GM21737 (cell line): ENCODE results near the gene PLCD4.
A peak's percentile ranks its signal among the peaks of the same experiment; 100 is the strongest.

ENCODE experiments used
- ATAC-seq: cut with Tn5 transposase; IDR thresholded peaks from one replicate; pipeline ENCODE4 v1.9.1; 2021; ENCODE audit warnings: mild to moderate bottlenecking, moderate library complexity; ENCODE audit not compliant: unreplicated experiment

Gene PLCD4

DNA sequence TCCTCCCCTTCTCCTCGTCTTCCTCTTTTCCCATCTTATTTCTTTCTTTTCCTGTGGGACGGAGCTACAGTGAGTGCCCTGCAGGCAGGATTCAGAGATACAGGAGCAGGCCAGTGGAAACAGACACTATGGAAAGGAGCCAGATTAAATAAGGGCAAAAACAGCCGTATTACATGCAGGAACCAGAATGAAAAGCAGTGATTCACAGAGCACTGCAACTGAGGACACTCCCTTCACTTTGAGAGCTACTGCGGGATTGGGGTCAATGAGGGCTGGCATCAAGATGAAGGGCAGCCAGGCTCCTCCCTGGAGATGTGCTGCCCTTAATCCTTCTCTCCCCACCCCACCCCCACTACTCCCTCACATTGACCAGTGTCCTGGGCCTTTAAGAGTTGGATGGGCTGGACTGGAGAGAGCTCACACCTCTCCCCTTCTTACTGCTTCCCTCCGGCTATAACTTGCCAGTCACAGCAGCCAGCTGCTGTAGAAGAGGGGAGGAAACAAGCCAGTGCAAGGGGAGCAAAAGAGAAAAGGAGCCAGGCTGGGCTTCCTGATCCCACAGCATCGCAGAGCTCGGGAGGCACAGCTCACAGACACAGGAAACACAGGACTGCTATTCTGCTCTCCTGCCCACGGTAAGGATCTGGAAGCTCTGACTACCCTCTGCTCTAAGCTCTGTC lies at the start of gene PLCD4:
PLCD4 (plus strand) TSS at position 464 of the 680 bp plus-strand sequence. CDS start 7,841 bp downstream, outside the sequence.
- no peak for ATAC-seq

DNA sequence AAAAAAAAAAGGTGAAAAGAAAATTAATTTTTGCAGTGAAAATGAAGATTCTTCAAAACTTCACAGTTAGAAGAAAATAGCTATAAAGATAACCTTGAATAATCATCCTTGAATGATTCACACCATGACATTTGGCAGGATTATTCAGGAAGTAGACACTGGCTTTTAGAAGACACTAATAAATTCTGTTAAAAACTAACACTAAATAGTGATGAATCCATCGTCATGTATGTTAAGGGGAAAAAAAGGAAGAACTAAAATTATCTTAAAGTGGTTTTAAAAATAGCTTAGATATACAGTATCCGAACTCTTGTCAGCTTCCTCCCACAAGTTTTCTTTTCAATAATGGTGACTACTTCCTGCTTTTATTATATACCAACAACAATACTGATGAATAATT lies 49.8 kb upstream of the PLCD4 start:
- no peak for ATAC-seq

DNA sequence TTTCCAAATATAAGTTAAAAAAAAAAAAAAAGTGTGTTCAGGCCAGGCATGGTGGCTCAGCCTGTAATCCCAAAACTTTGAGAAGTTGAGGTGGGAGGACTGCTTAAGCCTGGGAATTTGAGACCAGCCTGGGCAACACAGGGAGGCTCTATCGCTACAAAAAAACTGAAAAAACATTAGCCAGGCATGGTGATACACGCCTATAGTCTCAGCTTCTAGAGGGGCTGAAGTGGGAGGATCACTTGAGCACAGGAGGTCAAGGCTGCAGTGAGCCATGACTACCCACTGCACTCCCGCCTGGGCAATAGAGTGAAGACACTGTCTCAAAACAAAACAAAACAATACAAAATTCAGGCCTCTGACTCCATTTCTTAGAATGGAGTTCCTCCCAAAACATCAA lies 48.7 kb upstream of the PLCD4 start:
- ATAC-seq, result no peak

DNA sequence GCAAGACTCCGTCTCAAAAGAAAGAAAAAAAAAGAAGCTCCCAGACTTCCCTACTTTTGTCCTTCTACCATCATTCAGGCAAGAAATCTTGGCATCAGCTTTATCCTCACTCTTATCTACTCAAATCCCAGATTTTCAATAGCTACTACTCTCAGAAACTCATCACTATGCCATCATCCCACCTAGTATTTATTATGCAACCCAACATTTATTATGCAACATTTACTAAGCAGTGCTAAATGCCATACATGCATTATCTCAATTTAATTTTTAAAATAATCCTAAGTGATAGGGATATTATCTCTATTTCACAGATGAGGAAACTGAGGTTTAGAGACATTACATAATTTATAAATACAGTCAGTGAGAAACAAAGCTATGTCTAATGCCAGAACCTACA lies 43.6 kb upstream of the PLCD4 start:
- no peak for ATAC-seq

DNA sequence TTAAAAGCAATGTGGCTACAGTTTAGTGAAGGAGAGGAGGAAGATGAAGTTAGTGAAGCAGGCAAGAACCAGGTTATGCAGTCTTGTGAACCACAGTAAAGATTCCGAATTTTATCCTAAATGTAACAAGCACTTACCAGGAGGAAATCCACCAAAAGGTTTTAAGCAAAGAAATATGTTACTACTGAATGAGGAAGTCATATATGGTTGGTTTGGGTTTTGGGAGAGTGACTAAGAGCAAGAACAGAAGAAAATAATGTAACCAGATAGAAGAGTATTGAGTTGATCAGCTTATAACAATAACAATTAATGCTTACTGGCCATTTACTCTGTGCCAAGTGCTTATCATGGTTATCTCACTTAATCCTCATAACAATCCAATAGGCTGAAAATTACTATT lies 41.4 kb upstream of the PLCD4 start:
- no peak for ATAC-seq

DNA sequence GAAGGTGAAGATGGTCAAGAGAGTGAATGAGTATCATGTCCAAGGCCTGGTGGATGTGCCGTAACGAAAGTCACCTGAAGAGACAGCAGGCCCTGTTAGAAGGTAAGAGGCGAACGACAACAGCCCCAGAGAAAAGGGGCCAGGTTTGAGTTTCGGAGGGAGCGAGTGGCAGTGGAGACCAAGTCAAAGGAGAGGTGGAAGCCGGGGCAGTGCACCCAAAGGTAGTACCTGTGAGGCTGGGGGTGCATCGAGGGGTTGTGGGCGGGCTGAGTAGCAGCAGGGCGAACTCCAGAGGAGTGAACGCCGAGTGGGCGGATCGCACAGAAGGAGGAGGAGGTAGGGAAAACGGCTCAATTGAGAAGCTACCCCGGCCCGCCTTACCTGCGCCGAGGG lies 39.9 kb upstream of the PLCD4 start:
- ATAC-seq, result peak; percentile 38

DNA sequence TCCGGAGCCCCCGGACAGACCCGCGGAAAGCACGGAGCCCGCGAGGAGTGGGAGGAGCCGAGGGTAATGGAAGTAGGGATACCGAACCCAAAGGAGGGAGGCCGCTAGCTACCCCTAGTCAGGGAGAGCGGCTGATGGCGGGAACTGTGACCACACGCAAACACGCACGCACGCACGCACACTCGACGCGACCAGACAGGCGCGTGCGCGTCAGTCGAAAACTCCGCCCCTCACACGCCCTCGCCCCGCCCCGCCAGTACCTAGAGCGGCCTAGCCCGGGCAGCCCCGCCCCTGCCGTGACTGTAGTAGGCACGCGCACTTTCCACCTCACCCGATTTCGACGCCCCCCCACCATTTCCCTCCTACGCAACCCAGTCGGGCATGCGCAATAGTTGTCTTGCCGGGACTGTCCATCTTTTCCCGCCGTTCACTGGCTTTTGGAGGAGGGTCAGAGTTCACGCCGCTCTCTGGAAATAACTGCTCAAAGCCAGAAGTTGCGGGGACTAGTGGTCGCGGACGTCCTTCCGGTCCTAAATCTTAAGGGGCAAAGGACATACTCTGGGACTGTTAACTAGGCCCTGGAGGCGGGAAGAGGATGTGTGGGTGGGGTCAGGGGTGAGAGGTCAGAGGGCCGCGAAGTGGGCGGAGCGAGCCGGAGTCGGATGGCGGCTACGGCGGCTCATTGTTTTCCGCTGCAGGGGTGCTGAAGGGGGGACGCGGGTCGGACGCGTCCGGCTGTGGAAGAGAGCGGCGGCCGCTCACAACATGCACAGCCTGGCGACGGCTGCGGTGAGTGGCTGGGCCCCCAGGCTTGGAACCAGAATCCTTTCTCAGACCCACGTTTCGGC lies 39.3 kb upstream of the PLCD4 start, which contains the start of the genes CNOT9 and USP37:
CNOT9 (plus strand) TSS at position 650 of the 848 bp plus-strand sequence; CDS start at position 766, 116 bp downstream.
USP37 (minus strand) TSS at position 162 of the 848 bp plus-strand sequence. CDS start 9,698 bp downstream, outside the sequence.
- ATAC-seq, result peak; percentile 83

DNA sequence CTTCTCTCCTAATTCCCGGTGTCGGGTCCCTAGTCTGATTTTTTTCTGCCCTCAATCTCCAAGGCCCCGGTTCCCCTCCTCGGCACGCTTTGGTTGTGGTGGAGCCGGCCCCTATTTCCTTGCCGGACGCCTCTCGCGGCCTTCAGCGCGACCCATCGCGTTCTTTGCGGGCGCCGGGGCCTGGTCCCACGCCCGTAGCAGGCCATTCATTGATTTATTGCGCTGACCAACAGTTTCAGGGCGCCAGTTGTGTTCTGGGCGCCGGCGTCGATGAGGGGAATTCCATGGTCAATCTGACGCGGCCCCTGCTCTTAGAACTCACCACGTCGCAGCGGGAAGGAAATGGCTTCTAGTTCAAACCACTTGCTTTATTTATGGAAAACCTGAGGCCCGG lies 38.7 kb upstream of the PLCD4 start:
- ATAC-seq, result peak; percentile 25

DNA sequence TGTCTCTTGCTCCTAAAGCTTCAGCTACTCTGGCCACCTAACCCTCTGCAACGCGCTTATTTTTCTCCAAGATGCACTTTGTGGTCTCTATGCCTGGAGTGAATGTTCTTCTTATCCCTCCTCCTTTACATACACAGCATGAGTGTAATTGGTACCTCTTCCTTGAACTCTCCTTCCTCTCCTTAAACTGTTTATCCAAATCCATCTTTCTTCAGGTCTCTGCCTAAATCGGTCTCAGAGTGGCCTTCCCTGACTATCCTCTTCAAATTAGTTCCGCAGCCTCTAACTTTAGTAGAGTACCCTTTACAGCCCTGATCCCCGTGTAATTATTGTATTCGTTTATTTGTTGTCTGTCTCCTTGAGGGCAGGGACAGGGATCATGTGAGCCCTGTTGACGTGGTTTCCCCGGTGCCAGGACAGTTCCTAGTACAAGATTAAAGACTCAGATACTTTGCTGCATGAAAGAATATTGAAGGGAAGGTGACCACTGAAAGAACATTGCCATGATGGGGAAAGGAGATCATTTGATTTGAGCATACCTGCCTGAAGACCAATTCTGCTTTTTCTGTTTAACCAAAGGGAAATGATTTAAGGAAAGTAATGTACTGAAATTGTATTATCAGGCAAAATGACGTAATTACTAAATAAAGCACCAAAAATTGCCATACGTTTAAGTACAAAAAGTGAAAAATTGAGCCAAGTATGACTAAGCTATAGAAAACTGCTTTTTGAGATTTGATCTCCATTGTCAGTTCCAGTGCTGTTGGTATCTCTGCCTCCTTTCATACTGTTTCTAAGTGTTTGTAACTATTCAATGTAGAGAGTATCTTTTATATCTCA lies 37.8 kb upstream of the PLCD4 start:
- no peak for ATAC-seq

DNA sequence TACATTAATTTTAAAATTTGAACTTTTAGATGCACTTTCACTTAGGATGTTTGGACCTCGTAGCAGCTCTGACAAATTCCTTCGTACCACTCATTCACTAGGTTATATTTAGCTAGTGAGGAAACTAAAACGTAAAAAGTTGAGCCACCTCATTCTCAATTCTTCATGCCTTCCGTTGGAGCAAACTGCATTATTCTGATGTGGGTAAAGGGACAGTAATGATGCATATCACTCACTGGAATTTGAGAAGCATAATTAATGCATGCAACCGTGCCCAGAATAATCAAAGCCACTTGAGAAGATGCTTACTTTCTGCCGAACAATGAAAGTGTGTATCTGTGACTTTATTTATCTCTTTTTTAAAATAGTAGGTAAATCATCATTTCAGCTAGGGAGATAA lies 36.8 kb upstream of the PLCD4 start:
- ATAC-seq, result no peak

DNA sequence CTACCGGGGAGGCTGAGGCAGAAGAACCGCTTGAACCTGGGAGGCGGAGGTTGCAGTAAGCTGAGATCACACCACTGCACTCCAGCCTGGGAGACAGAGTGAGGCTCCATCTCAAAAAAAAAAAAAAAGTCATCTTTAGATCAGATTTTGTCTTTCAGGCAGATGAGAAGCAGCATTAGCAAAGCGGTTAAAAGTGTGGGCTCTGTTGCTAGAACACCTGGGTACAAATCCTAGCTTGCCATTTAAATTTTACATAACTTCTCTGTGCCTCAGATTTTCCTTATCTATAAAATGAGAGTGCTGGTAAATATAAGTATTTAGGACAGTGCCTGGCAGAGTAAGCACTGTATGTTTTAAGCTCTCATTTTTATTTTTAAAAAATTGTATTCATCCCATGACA lies 30.8 kb upstream of the PLCD4 start:
- ATAC-seq, result no peak

DNA sequence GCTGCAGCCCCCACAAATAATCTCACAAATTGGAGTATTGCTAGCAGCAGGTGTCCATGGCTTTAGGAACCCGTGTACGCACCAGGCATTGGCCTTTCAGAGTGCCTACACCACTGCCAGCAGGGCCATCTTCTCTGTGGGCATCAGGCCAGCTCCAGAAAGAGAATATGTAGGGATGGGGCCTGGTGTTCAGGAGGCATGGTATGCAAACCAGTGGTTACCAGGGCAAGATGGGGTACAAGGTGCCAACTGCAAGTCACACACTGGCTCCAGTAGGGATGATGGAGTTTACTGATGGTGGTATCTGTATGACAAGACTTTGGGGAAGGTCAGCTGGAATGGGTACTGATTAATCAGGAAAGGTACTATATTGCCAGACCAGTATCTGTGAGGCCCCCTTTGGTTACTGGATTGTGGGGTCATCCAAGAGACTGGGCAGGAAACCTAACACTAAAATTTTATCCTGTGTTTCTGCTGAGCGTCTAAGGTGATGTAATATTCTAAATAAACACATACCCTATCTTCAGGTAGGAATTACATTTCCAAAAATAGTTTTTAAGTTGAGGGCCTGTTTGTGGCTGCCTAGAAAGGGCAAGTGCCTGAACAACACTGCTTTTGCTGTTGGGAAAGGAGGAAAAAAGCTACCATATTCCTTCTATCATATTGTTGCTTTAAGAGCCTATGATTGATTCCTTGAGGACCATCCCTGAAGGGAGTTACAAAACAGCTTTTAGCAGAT lies 30.0 kb upstream of the PLCD4 start:
- no peak for ATAC-seq

DNA sequence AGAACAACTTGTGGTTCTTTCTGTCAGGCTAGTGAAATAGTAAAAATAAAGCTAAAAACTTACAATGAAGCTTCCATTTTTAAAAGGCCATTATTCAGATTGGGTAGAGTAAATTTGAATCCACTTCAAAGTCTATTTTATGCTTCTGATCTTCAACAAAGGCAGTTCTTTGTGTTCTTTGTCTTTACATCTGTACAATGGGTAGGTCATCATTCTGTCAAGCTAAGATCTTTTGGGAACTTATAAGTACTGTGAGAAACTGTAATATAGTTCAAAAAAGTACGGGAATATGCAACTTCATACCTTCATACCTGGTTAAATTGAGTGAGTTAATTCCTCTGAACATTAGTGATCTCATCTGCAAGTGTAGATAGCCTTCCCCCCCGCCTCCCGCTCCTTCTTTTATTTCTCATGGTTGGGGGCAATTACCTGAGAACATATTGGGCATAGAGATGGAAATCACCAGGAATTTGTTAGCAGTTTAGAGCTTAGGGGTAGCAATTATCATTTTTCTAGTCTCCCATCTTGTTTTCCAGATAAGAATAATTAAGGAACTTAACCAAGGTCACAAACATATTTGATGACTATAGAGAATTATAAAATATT lies 29.3 kb upstream of the PLCD4 start:
- no peak for ATAC-seq

DNA sequence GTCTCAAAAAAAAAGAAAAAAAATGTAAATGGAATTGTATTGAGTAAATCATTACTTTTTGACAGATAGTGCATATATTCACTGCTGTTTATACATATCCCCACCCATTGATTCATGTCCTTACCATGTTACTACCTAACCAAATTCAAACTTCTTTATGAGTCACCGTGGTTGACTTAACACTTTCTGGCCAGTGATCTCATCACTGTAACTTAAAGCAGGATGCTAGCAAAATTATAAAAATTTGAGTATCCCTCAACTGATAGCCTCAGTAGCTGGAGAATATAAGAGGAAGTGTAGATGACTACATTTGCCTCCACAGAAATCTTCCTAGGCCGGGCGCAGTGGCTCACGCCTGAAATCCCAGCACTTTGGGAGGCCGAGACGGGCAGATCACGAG lies 25.6 kb upstream of the PLCD4 start:
- no peak for ATAC-seq

DNA sequence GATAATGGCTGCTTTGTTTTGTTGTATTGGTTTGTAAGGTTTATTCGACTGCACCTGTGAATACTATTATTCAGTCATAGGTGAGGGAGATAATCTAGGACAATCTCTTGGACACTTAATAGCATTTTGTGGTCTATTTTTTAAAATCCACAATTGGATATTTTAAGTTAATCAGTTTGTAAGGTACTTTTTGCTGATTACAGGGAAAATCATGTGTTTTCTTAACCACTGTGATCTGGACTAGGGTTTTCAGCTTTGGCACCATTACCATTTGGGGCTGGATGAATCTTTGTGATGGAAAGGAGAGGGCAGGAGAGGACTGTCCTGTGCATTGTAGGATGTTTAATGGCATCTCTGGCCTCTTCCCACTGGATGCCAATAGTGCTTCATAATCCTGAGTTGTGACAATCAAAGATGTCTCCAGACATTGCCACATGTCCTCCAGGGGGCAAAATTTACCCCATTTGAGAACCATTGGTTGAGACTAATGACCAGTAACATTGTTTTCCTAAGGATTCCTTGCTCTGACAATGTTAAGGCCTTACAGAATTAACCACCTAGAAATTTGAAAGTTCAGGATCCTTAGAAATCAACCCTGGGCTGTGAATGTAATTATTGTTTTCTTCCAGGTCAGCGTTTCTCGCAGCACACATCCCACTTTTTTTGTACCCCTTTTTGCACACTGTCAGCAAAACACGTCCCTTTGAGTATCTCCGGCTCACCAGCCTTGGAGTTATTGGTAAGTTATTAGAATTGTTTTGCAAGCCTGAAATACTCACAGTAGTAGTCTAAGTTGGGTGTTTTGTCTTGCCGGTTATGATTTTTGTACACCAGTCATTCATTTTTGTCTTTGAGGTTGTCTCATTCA lies 23.5 kb upstream of the PLCD4 start:
- ATAC-seq, result no peak

DNA sequence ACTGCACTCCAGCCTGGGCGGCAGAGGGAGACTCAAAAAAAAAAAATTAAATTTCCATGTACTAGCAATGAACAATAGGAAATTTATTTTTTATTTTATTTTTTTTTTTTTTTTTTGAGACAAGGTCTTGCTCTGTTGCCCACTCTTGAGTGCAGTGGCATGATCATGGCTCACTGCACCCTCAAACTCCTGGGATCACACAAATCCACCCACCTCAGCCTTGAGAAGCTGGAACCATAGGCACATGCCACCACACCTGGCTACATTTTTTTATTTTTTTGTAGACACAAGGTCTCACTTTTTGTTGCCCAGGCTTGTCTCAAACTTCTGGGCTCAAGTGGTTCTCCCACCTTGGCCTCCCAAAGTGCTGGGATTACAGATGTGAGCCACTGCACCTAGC lies 22.2 kb upstream of the PLCD4 start:
- no peak for ATAC-seq

DNA sequence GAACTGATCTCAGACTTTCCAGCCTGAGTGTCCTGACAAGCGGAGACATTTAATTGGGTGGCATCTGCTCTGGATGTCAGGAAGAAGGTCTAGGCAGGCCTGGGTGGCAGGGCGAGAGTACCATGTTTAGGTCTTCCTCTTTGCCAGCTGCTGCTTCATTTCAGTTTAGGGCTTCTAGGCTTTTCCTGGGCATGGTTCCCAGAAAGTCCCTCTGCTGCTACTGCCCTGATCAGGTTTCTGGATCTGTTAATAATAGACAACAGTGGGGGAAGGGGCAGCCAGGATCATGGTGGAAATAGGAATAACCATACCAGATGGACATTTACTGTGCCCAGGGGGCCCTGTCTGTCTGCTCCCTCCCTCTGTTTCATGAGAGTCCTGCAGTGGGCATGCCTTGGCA lies 2.3 kb upstream of the PLCD4 start:
- ATAC-seq, result no peak

DNA sequence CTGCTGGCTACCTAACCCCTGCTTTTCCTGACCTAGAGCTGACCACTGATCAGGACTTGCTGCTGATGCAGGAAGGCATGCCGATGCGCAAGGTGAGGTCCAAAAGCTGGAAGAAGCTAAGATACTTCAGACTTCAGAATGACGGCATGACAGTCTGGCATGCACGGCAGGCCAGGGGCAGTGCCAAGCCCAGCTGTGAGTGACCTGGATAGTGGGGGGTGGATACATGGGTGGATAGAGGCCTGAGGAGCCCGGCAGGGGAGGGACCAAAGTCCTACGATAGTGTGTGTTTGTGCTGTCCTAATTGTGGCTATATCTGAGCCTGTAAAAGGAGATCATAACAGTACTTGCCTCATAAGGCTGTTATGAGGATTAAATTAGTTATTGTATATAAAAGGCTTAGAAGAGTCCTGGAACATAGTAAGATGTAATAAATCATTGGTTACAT lies 8.2 kb downstream of the PLCD4 start:
- ATAC-seq, result no peak
